GM18499 (cell line): Measurements from ENCODE around the gene RASA3.
"Not testable (repeated sequence)": the region's sequence is repeated elsewhere in the genome, so short reads cannot be mapped to it uniquely, and the experiment has no call there.

ENCODE experiments used
- ATAC-seq: cut with Tn5 transposase; IDR thresholded peaks from one replicate; pipeline ENCODE4 v1.9.1; 2021; ENCODE audit warnings: moderate number of reproducible peaks; ENCODE audit not compliant: insufficient read depth, unreplicated experiment

RASA3 gene

GRCh38 chr13:114128624-114129522, 3.5 kb downstream of the RASA3 start:
- peak; percentile 47 for ATAC-seq

GRCh38 chr13:114128348-114128623, 4.1 kb downstream of the RASA3 start:
- ATAC-seq, result no peak

- ATAC-seq, result no peak
Observed at GRCh38 chr13:114127473-114128347, 4.7 kb downstream of the RASA3 start.

- no peak for ATAC-seq
Observed at GRCh38 chr13:114126789-114127472, 5.5 kb downstream of the RASA3 start.

- ATAC-seq, result not testable (repeated sequence)
Observed at GRCh38 chr13:114126086-114126485, 6.3 kb downstream of the RASA3 start.

GRCh38 chr13:114125589-114125988, 6.8 kb downstream of the RASA3 start:
- no peak for ATAC-seq

- ATAC-seq, result no peak
Observed at GRCh38 chr13:114124921-114125320, 7.5 kb downstream of the RASA3 start.

- no peak for ATAC-seq
Observed at GRCh38 chr13:114124431-114124830, 8.0 kb downstream of the RASA3 start.

GRCh38 chr13:114123876-114124275, 8.5 kb downstream of the RASA3 start:
- no peak for ATAC-seq

GRCh38 chr13:114123448-114123847, 9.0 kb downstream of the RASA3 start:
- no peak for ATAC-seq

- no peak for ATAC-seq
Observed at GRCh38 chr13:114122591-114123211, 9.7 kb downstream of the RASA3 start.

GRCh38 chr13:114122127-114122511, 10.3 kb downstream of the RASA3 start:
- ATAC-seq, result no peak

- ATAC-seq, result no peak
Observed at GRCh38 chr13:114121496-114122126, 10.8 kb downstream of the RASA3 start.

- no peak for ATAC-seq
Observed at GRCh38 chr13:114121031-114121430, 11.4 kb downstream of the RASA3 start.

GRCh38 chr13:114120591-114121011, 11.8 kb downstream of the RASA3 start:
- ATAC-seq, result no peak

GRCh38 chr13:114119196-114119595, 13.2 kb downstream of the RASA3 start:
- ATAC-seq, result no peak

- ATAC-seq, result no peak
Observed at GRCh38 chr13:114118511-114119123, 13.8 kb downstream of the RASA3 start.

GRCh38 chr13:114118086-114118485, 14.3 kb downstream of the RASA3 start:
- ATAC-seq, result no peak

GRCh38 chr13:114117341-114117874, 15.0 kb downstream of the RASA3 start:
- not testable (repeated sequence) for ATAC-seq
